Upper lobe of right lung (tissue), 1 donor: Measurements from ENCODE around the gene CCDC137. TPM values are rescaled to one million over a fixed set of nuclear protein-coding genes. Genes with fewer than 3 reads are reported as not detected.
"Not testable (repeated sequence)": the region's sequence is repeated elsewhere in the genome, so short reads cannot be mapped to it uniquely, and the experiment has no call there.

ENCODE experiments used
- ATAC-seq: fragments of 200-7000 bp; cut with Tn5 transposase; one replicate; pipeline ENCODE4 v1.9.1; 2020; ENCODE audit warnings: mild to moderate bottlenecking, moderate library complexity
- DNase-seq: peaks from one replicate; pipeline ENCODE4 v3.0.0-alpha.2; 2020
- H3K27ac ChIP-seq: fragments of 200-600 bp; one replicate; pipeline ENCODE4 v1.8.0; 2022
- H3K27me3 ChIP-seq: fragments of 200-600 bp; one replicate; pipeline ENCODE4 v1.8.0; 2022; ENCODE audit warnings: mild to moderate bottlenecking
- H3K36me3 ChIP-seq: fragments of 200-600 bp; one replicate; pipeline ENCODE4 v1.8.0; 2022
- H3K4me1 ChIP-seq: fragments of 200-600 bp; one replicate; pipeline ENCODE4 v1.8.0; 2022
- H3K4me3 ChIP-seq: fragments of 200-600 bp; one replicate; pipeline ENCODE4 v1.8.0; 2022; ENCODE audit warnings: mild to moderate bottlenecking
- H3K9me3 ChIP-seq: fragments of 200-600 bp; one replicate; pipeline ENCODE4 v1.8.0; 2022
- intact Hi-C: fragments of 100-400 bp; cut with DNase I; formaldehyde crosslinking; loops from one replicate; pipeline ENCODE4 v1.11.0; 2022
- total RNA-seq: library from RNA; stranded (reverse); fragmentation: NEBNext Ultra II Directional; extraction: Animal tissue kit (Norgen Biotek cat#: 25700); gene quantifications from one replicate; pipeline ENCODE4 v1.2.1, GENCODE V29; 2021
- TF ChIP-seq, protein P1 (sequence below): fragments of 200-600 bp; IDR thresholded peaks from one replicate; pipeline ENCODE4 v1.8.0; 2022; ENCODE audit warnings: antibody characterized with exemption
- donor health status: DM: no; HTN: yes; CAD: no; lungs with severe emphysema.

The CCDC137 gene
- total RNA-seq, 1 donor from 2014 or later: 13.7 TPM

DNA sequence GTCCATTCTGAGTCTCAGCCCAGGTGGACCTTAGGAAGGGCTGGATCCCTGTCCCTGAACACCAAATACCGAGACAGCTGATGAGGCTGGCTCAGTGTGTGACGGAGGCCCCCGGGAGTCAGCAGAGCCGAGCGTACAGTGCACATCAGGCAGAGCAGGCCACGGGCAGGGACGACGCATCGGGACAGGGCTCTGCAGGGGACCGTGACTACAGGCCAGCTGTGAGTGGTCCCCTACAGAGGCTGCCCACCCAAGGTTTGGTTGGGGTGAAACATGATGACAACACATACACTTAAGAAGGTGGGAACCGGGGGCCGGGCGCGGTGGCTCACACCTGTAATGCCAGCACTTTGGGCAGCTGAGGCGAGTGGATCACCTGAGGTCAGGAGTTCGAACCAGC, 6.4 kb downstream of the CCDC137 start:
- H3K9me3 ChIP-seq: no peaks in the 10 kb centered on the region
- intact Hi-C loops: no loop called here
- no peaks in the 10 kb centered on the region for H3K27me3 ChIP-seq
- DNase-seq: no peak
- ATAC-seq: no peak
- no peak overlapping the region for H3K4me3 ChIP-seq
- H3K27ac ChIP-seq: no peak overlapping the region
- TF ChIP-seq, protein P1, sequence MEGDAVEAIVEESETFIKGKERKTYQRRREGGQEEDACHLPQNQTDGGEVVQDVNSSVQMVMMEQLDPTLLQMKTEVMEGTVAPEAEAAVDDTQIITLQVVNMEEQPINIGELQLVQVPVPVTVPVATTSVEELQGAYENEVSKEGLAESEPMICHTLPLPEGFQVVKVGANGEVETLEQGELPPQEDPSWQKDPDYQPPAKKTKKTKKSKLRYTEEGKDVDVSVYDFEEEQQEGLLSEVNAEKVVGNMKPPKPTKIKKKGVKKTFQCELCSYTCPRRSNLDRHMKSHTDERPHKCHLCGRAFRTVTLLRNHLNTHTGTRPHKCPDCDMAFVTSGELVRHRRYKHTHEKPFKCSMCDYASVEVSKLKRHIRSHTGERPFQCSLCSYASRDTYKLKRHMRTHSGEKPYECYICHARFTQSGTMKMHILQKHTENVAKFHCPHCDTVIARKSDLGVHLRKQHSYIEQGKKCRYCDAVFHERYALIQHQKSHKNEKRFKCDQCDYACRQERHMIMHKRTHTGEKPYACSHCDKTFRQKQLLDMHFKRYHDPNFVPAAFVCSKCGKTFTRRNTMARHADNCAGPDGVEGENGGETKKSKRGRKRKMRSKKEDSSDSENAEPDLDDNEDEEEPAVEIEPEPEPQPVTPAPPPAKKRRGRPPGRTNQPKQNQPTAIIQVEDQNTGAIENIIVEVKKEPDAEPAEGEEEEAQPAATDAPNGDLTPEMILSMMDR: no peak
- H3K4me1 ChIP-seq: peaks cover 3% of the 10 kb centered on the region
- peaks cover 54% of the 10 kb centered on the region for H3K36me3 ChIP-seq

DNA sequence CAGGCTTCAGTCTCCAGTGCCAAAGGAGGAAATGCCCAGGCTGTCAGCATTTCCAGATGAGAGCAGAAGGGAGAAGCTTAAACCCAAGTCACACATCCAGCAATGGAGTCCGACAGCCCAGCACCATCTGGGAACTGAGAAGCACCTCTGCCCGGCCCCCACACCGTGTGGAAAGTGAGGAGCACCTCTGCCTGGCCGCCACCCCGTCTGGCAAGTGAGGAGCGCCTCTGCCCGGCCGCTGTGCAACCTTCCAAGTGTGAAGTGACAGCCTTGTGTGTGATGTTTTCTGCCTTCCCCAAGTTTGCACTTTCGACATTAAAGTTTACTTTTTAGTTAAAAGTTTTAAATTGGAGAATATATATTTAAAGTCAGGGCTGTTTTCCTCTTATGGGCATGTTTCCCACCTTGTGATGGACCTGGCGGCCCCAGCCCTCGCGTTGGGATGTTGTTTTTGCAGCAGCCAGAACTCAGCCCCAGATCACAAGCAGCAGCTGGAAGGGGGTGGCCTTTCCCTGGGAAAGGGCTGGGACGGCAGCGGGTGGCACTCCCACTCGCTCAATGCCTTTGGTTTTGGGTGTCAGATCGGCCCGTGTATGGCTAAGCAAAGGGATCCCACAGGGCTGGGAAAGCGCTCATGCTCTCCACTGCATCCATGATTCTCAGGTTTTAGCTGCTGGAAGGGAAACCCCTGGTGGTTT, 7.2 kb downstream of the CCDC137 start:
- no peak overlapping the region for H3K4me3 ChIP-seq
- H3K4me1 ChIP-seq: no peaks in the 10 kb centered on the region
- H3K27ac ChIP-seq: no peak overlapping the region
- DNase-seq (no peak), ATAC-seq (no peak)
- H3K9me3 ChIP-seq: no peaks in the 10 kb centered on the region
- H3K36me3 ChIP-seq: peaks cover 49% of the 10 kb centered on the region
- TF ChIP-seq, protein P1: no peak
- no peaks in the 10 kb centered on the region for H3K27me3 ChIP-seq
- intact Hi-C loops: no loop called here

DNA sequence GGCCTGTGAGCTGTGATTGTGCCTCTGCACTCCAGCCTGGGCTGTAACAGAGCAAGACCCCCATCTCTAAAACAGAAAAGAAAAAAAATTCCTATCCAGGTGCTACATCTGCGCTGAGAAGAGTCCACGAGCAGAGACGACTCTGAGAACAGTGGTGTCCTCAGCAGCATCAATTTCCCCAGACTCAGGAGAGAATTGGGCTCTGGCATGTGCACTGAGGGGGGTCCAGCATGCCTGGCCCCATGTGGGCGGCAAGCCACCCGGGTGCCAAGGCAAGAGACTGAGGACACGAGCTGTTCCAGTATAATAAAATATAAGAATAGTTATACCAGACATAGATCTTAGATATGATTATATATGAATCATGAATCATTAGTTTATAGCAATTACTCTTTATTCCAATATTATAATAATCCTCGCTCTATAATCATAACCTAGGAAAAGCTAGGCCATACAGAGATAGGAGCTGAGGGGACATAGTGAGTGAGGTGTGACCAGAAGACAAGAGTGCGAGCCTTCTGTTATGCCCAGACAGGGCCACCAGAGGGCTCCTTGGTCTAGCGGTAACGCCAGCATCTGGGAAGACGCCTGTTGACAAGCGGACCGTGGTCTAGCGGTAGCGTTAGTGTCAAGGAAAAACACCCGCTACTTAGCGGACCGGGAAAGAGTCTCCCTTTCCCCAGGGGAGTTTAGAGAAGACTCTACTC, 9.1 kb downstream of the CCDC137 start:
- not testable (repeated sequence) for H3K4me1 ChIP-seq, H3K27ac ChIP-seq, H3K27me3 ChIP-seq

DNA sequence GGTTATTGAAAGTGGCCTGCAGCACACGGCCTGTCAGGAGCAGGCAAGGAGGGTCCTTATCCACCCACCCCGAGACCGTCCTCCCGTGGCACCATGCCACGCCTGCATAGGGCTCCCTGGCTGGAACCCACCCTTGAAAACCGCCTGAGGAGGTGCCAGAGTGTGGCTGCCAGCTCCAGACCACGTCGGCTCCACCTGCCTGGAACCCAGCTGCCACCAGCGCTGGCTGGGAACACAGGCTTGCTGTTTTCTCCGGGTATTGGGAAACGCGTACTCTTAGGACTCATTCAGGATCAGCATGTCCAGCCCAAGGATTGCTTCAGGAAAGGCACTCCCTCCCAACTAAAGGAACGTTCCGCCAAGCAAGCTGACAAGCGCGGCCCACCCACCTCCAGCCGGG, 10.4 kb downstream of the CCDC137 start:
- TF ChIP-seq, protein P1: no peak
- DNase-seq: no peak
- no peak overlapping the region for H3K4me3 ChIP-seq
- H3K36me3 ChIP-seq: peaks cover 24% of the 10 kb centered on the region
- no peaks in the 10 kb centered on the region for H3K9me3 ChIP-seq
- H3K27me3 ChIP-seq: no peaks in the 10 kb centered on the region
- no peak overlapping the region for H3K27ac ChIP-seq
- no peaks in the 10 kb centered on the region for H3K4me1 ChIP-seq
- intact Hi-C loops: no loop called here
- no peak for ATAC-seq

More for the DNA sequence above, 9.1 kb downstream of the CCDC137 start:
- DNase-seq, ATAC-seq, H3K4me3 ChIP-seq, intact Hi-C loops, H3K9me3 ChIP-seq: not testable (repeated sequence)
- TF ChIP-seq, protein P1: peak; percentile 64
- H3K36me3 ChIP-seq: peaks cover 36% of the 10 kb centered on the region

DNA sequence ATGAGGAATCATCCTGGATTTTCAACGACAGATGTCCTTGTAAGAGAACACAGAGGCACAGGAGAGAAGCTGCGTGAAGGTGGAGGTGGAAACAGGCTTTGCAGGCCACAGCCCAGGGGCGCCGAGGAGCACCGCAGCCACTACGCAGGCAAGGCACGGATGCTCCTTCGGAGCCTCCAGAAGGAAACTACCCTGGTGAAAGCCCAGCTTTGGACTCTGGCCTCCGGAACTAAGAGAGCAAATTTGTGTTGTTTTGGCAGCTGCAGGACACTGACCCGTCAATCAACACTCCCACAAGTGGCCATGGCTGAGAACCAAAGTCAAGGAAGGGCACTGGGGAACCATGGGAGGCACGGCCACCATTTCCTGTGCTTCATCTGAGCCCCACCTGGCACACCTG, 13.6 kb downstream of the CCDC137 start:
- H3K9me3 ChIP-seq: no peaks in the 10 kb centered on the region
- ATAC-seq: no peak

More for the DNA sequence above, 13.6 kb downstream of the CCDC137 start:
- H3K36me3 ChIP-seq: no peaks in the 10 kb centered on the region
- H3K4me1 ChIP-seq: peaks cover 18% of the 10 kb centered on the region
- no peak for DNase-seq
- H3K27me3 ChIP-seq: no peaks in the 10 kb centered on the region
- no peak overlapping the region for H3K4me3 ChIP-seq
- no peak overlapping the region for H3K27ac ChIP-seq
- TF ChIP-seq, protein P1: no peak
- intact Hi-C loops: no loop called here
